ENCODE results near the gene GAK.

The GAK gene

GRCh38 chr4:917992-918391, 14.1 kb downstream of the GAK start:
- no peaks in the 10 kb centered on the region for H3K9me3 ChIP-seq (ENCODE audit: insufficient read depth, low read length, severe bottlenecking)
- no peak overlapping the region for H3K4me2 ChIP-seq (ENCODE audit: insufficient read depth, low read length)
- H3K36me3 ChIP-seq (ENCODE audit: insufficient read depth, low read length): peaks cover 5% of the 10 kb centered on the region
- peaks cover 20% of the 10 kb centered on the region for H3K4me1 ChIP-seq (ENCODE audit: insufficient read depth, low read length)
- H3K27ac ChIP-seq (ENCODE audit: low read length): no peak overlapping the region
- no peak for DNase-seq
- no peak for ATAC-seq (ENCODE audit: insufficient read depth, low read depth)
- no peak overlapping the region for H2AFZ ChIP-seq (ENCODE audit: low read depth, low read length)
- H3K9ac ChIP-seq (ENCODE audit: low read depth, low read length): no peak overlapping the region
- no peak for TF ChIP-seq CTCF (IDR thresholded peaks at IDR 0.05; ENCODE audit: borderline replicate concordance, extremely low read depth, low read length, poor library complexity, severe bottlenecking)
- no peak for TF ChIP-seq EZH2 (IDR thresholded peaks at IDR 0.05; ENCODE audit: borderline replicate concordance, low read depth, low read length, severe bottlenecking)
- peaks cover 80% of the 10 kb centered on the region for H4K20me1 ChIP-seq (ENCODE audit: insufficient read depth, low read length)
- H3K4me3 ChIP-seq (ENCODE audit: low read depth in 1 of 2, low read length in 2 of 2): no peak overlapping the region
- H3K79me2 ChIP-seq (ENCODE audit: insufficient read depth, low read length): peaks cover 95% of the 10 kb centered on the region
- H3K27me3 ChIP-seq (ENCODE audit: insufficient read depth, low read length, poor library complexity): no peaks in the 10 kb centered on the region

DNA sequence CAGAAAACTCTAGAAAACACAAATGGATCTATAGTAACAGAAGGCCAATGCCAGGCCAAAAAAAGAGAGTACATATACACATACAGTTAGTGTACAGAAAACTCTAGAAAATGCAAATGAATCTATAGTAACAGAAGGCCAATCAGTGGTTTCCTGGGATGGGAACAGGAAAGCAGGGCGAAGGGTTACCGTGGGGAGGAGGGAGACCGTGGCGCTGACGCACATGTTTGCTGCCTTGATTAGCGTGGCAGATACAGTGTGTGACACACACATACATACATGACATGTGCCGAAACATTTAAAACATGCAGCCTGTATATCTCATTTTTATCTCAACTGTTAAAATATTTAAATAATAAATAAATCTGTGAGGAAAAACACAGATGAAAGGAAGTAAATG, 14.7 kb downstream of the GAK start:
- H3K9me3 ChIP-seq (ENCODE audit: insufficient read depth, low read length, severe bottlenecking): no peaks in the 10 kb centered on the region
- H2AFZ ChIP-seq (ENCODE audit: low read depth, low read length): no peak overlapping the region
- H4K20me1 ChIP-seq (ENCODE audit: insufficient read depth, low read length): peaks cover 80% of the 10 kb centered on the region
- H3K27ac ChIP-seq (ENCODE audit: low read length): no peak overlapping the region
- H3K4me3 ChIP-seq (ENCODE audit: low read depth in 1 of 2, low read length in 2 of 2): no peak overlapping the region
- TF ChIP-seq CTCF (IDR thresholded peaks at IDR 0.05; ENCODE audit: borderline replicate concordance, extremely low read depth, low read length, poor library complexity, severe bottlenecking): no peak
- TF ChIP-seq EZH2 (IDR thresholded peaks at IDR 0.05; ENCODE audit: borderline replicate concordance, low read depth, low read length, severe bottlenecking): no peak
- DNase-seq (no peak), ATAC-seq (ENCODE audit: insufficient read depth, low read depth) (no peak)
- H3K27me3 ChIP-seq (ENCODE audit: insufficient read depth, low read length, poor library complexity): no peaks in the 10 kb centered on the region
- no peak overlapping the region for H3K9ac ChIP-seq (ENCODE audit: low read depth, low read length)
- H3K36me3 ChIP-seq (ENCODE audit: insufficient read depth, low read length): peaks cover 10% of the 10 kb centered on the region
- peaks cover 15% of the 10 kb centered on the region for H3K4me1 ChIP-seq (ENCODE audit: insufficient read depth, low read length)
- peaks cover 95% of the 10 kb centered on the region for H3K79me2 ChIP-seq (ENCODE audit: insufficient read depth, low read length)
- no peak overlapping the region for H3K4me2 ChIP-seq (ENCODE audit: insufficient read depth, low read length)

DNA sequence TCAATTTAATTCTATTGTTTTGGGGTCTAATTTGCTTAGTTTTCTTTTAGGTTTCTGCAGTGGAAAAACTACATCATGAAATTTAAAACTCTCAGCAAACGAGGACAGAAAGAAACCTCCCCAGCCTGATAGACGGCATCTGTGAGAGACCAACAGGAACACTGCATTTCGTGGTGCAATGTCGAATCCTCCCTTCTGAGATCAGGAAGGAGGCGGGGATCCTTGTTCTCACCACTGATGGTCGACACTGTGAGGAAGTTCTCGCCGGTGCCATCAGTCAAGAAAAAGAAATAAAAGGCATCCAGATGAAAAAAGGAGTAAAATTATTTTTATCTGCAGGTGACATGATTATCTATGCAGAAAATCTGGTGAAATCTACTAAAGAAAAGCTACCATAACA, 16.5 kb downstream of the GAK start:
- no peak overlapping the region for H3K4me3 ChIP-seq (ENCODE audit: low read depth in 1 of 2, low read length in 2 of 2)
- H3K79me2 ChIP-seq (ENCODE audit: insufficient read depth, low read length): peaks cover 93% of the 10 kb centered on the region
- peak overlapping the region; percentile 39 for H3K27ac ChIP-seq (ENCODE audit: low read length)
- TF ChIP-seq EZH2 (IDR thresholded peaks at IDR 0.05; ENCODE audit: borderline replicate concordance, low read depth, low read length, severe bottlenecking) (no peak), CTCF (IDR thresholded peaks at IDR 0.05; ENCODE audit: borderline replicate concordance, extremely low read depth, low read length, poor library complexity, severe bottlenecking) (no peak)
- H3K27me3 ChIP-seq (ENCODE audit: insufficient read depth, low read length, poor library complexity): no peaks in the 10 kb centered on the region
- peak; percentile 70 for ATAC-seq (ENCODE audit: insufficient read depth, low read depth)
- no peak overlapping the region for H3K9ac ChIP-seq (ENCODE audit: low read depth, low read length)
- no peaks in the 10 kb centered on the region for H3K9me3 ChIP-seq (ENCODE audit: insufficient read depth, low read length, severe bottlenecking)
- peaks cover 29% of the 10 kb centered on the region for H3K36me3 ChIP-seq (ENCODE audit: insufficient read depth, low read length)
- no peak overlapping the region for H3K4me2 ChIP-seq (ENCODE audit: insufficient read depth, low read length)
- peaks cover 80% of the 10 kb centered on the region for H4K20me1 ChIP-seq (ENCODE audit: insufficient read depth, low read length)
- no peaks in the 10 kb centered on the region; the same call in 1 of the 2 replicates for H3K4me1 ChIP-seq (ENCODE audit: insufficient read depth, low read length)
- H2AFZ ChIP-seq (ENCODE audit: low read depth, low read length): no peak overlapping the region
- peak; percentile 17 for DNase-seq

DNA sequence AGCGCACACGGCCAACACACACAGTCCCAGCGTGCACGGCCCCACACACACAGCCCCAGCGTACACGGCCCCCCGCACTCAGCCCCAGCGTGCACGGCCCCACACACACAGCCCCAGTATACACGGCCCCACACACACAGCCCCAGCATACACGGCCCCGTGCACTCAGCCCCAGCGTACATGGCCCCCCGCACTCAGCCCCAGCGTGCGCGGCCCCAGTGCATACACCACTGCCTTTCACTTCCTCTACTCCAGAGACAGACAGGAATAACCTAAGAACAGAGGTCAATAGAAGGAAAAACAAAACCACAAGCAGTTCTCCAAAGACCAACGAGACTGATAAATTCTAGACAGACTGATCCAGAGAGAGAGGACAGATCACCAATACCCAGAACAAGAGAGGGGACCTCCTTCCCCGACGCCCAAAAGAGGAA, 17.1 kb downstream of the GAK start:
- Histone ChIP-seq H3K4me3 (ENCODE audit: low read depth in 1 of 2, low read length in 2 of 2) (no peak overlapping the region), H3K79me2 (ENCODE audit: insufficient read depth, low read length) (peaks cover 94% of the 10 kb centered on the region), H3K9ac (ENCODE audit: low read depth, low read length) (no peak overlapping the region), H3K4me2 (ENCODE audit: insufficient read depth, low read length) (no peak overlapping the region), H3K9me3 (ENCODE audit: insufficient read depth, low read length, severe bottlenecking) (no peaks in the 10 kb centered on the region), H4K20me1 (ENCODE audit: insufficient read depth, low read length) (peaks cover 80% of the 10 kb centered on the region), H3K36me3 (ENCODE audit: insufficient read depth, low read length) (peaks cover 34% of the 10 kb centered on the region), H3K4me1 (ENCODE audit: insufficient read depth, low read length) (no peaks in the 10 kb centered on the region; the same call in 1 of the 2 replicates), H3K27me3 (ENCODE audit: insufficient read depth, low read length, poor library complexity) (no peaks in the 10 kb centered on the region), H2AFZ (ENCODE audit: low read depth, low read length) (no peak overlapping the region), H3K27ac (ENCODE audit: low read length) (no peak overlapping the region)
- DNase-seq (no peak), ATAC-seq (ENCODE audit: insufficient read depth, low read depth) (peak; percentile 77)
- TF ChIP-seq EZH2 (IDR thresholded peaks at IDR 0.05; ENCODE audit: borderline replicate concordance, low read depth, low read length, severe bottlenecking) (no peak), CTCF (IDR thresholded peaks at IDR 0.05; ENCODE audit: borderline replicate concordance, extremely low read depth, low read length, poor library complexity, severe bottlenecking) (no peak)
